ENCODE measurements around the gene SHB. TPM values are rescaled to one million over a fixed set of nuclear protein-coding genes. Genes with fewer than 3 reads are reported as not detected.

SHB gene
- total and polyA plus RNA-seq, 2 of the 13 experiments (the other 11 are each of a cell fraction or from before 2014, with no cell fraction given), result 19.4 to 20.7 TPM

DNA sequence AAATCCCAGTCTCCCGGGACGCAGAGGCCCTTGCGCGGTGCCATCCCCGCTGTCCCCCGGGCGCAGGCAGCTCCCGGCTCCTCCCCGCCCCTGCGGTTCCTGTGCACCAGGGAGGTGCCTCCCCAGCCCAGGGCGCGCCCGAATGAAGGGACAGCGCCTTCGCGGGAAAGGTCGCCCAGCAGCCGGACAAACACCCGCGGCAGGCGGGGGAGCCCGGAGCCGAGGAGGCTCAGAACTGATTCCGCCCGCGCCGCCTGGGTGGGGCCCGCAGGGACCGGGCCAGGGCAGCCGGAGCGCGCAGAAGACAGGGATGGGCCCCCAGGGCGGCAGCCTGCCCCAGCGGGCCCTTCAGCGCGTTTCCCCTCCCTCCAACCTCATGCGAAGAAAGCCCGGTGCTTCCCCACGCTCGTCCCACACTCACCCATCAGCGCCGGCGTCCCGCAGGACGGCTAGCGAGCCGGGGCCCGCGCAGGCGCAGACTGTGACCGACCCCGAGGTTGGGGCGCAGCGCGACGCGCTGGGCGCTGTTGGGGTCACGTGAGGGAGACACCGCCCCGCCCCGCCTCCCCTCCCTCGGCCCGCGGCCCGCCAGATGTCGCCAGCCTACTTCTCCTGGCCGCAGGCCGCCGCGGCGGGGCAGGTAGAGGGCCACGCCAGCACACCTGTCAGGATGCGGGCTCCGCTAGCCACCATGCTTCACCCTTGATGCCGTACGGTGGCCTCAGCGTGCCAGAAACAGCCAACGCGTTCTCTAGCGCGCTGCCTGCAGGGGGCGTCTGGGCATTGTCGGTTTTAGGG is 165.2 kb downstream of the SHB start, which contains the start of gene SLC25A51 (continued):
- TF ChIP-seq, protein P1, sequence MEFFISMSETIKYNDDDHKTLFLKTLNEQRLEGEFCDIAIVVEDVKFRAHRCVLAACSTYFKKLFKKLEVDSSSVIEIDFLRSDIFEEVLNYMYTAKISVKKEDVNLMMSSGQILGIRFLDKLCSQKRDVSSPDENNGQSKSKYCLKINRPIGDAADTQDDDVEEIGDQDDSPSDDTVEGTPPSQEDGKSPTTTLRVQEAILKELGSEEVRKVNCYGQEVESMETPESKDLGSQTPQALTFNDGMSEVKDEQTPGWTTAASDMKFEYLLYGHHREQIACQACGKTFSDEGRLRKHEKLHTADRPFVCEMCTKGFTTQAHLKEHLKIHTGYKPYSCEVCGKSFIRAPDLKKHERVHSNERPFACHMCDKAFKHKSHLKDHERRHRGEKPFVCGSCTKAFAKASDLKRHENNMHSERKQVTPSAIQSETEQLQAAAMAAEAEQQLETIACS (CRISPR knock-in tag; IDR thresholded peaks at IDR 0.05), result peak; percentile 9; the same call in 1 of the 2 replicates
- TF ChIP-seq GABPA (IDR thresholded peaks at IDR 0.05; ENCODE audit: low read depth, low read length) (no peak), GABPA (CRISPR knock-in tag; IDR thresholded peaks at IDR 0.05; ENCODE audit: low read depth) (peak; percentile 46; the same call in 1 of the 2 replicates), MTF1 (CRISPR knock-in tag; IDR thresholded peaks at IDR 0.05) (no peak), ZNF557 (CRISPR knock-in tag; IDR thresholded peaks at IDR 0.05) (0 out of 2 replicates have a peak, but pooled peaks have one; percentile 22), ZNF317 (CRISPR knock-in tag; IDR thresholded peaks at IDR 0.05) (peak; percentile 55; the same call in 1 of the 2 replicates), CEBPG (CRISPR knock-in tag; IDR thresholded peaks at IDR 0.05) (peak; percentile 61; the same call in 1 of the 2 replicates), HES4 (CRISPR knock-in tag; IDR thresholded peaks at IDR 0.05; ENCODE audit: borderline replicate concordance) (peak; percentile 84; the same call in 1 of the 2 replicates), ZNF883 (CRISPR knock-in tag; IDR thresholded peaks at IDR 0.05; ENCODE audit: not compliant biosample characterization) (peak; percentile 83), ZNF460 (CRISPR knock-in tag; IDR thresholded peaks at IDR 0.05; ENCODE audit: borderline replicate concordance) (peak; percentile 58; the same call in 1 of the 2 replicates), POGZ (CRISPR knock-in tag; IDR thresholded peaks at IDR 0.05) (peak; percentile 90), CBX2 (IDR thresholded peaks at IDR 0.05; ENCODE audit: low read depth, low read length) (no peak), CBX2 (CRISPR knock-in tag; IDR thresholded peaks at IDR 0.05; ENCODE audit: low read depth) (0 out of 2 replicates have a peak, but pooled peaks have one; percentile 59), MAFK (conservative IDR thresholded peaks at IDR 0.05 in 1 of 2, IDR thresholded peaks at IDR 0.05 in 1 of 2; ENCODE audit: low read length in 2 of 2) (no peak), ZNF234 (CRISPR knock-in tag; conservative IDR thresholded peaks at IDR 0.05) (peak; percentile 75; the same call in 1 of the 2 replicates), ZNF451 (CRISPR knock-in tag; IDR thresholded peaks at IDR 0.05) (peak; percentile 52), PCBP1 (IDR thresholded peaks at IDR 0.05; ENCODE audit: borderline replicate concordance, low read depth, low read length) (no peak), DNMT1 (CRISPR knock-in tag; IDR thresholded peaks at IDR 0.05) (peak; percentile 81; the same call in 1 of the 2 replicates), CBFB (CRISPR knock-in tag; IDR thresholded peaks at IDR 0.05) (peak; percentile 82)
- TF ChIP-seq, protein P2, sequence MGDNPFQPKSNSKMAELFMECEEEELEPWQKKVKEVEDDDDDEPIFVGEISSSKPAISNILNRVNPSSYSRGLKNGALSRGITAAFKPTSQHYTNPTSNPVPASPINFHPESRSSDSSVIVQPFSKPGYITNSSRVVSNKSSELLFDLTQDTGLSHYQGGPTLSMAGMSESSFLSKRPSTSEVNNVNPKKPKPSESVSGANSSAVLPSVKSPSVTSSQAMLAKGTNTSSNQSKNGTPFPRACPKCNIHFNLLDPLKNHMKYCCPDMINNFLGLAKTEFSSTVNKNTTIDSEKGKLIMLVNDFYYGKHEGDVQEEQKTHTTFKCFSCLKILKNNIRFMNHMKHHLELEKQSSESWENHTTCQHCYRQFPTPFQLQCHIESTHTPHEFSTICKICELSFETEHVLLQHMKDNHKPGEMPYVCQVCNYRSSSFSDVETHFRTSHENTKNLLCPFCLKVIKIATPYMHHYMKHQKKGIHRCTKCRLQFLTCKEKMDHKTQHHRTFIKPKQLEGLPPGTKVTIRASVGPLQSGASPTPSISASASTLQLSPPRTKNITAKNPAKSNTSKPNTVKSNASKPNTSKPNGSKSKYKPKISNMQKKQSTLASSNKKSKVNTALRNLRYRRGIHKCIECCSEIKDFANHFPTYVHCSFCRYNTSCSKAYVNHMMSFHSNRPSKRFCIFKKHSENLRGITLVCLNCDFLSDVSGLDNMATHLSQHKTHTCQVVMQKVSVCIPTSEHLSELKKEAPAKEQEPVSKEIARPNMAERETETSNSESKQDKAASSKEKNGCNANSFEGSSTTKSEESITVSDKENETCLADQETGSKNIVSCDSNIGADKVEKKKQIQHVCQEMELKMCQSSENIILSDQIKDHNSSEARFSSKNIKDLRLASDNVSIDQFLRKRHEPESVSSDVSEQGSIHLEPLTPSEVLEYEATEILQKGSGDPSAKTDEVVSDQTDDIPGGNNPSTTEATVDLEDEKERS (CRISPR knock-in tag; IDR thresholded peaks at IDR 0.05), result 0 out of 2 replicates have a peak, but pooled peaks have one; percentile 26
- TF ChIP-seq, protein P3, sequence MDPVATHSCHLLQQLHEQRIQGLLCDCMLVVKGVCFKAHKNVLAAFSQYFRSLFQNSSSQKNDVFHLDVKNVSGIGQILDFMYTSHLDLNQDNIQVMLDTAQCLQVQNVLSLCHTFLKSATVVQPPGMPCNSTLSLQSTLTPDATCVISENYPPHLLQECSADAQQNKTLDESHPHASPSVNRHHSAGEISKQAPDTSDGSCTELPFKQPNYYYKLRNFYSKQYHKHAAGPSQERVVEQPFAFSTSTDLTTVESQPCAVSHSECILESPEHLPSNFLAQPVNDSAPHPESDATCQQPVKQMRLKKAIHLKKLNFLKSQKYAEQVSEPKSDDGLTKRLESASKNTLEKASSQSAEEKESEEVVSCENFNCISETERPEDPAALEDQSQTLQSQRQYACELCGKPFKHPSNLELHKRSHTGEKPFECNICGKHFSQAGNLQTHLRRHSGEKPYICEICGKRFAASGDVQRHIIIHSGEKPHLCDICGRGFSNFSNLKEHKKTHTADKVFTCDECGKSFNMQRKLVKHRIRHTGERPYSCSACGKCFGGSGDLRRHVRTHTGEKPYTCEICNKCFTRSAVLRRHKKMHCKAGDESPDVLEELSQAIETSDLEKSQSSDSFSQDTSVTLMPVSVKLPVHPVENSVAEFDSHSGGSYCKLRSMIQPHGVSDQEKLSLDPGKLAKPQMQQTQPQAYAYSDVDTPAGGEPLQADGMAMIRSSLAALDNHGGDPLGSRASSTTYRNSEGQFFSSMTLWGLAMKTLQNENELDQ (CRISPR knock-in tag; IDR thresholded peaks at IDR 0.05; ENCODE audit: borderline replicate concordance), result 0 out of 2 replicates have a peak, but pooled peaks have one; percentile 28
- TF ChIP-seq, protein P4, sequence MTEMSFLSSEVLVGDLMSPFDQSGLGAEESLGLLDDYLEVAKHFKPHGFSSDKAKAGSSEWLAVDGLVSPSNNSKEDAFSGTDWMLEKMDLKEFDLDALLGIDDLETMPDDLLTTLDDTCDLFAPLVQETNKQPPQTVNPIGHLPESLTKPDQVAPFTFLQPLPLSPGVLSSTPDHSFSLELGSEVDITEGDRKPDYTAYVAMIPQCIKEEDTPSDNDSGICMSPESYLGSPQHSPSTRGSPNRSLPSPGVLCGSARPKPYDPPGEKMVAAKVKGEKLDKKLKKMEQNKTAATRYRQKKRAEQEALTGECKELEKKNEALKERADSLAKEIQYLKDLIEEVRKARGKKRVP (CRISPR knock-in tag; IDR thresholded peaks at IDR 0.05), result peak in 1 of 2 experiments; percentile 78; a peak in 2 of 4 replicates

Measured in HepG2 (cell line).